ENCODE results near the gene RAI14. TPM values are rescaled to one million over a fixed set of nuclear protein-coding genes. Genes with fewer than 3 reads are reported as not detected.

Gene RAI14
- total RNA-seq, 4 donors from 2014 or later, result 45.8 to 143 (median 80.5) TPM

GRCh38 chr5:34686762-34687268, 30.7 kb downstream of the RAI14 start:
- 37 to 75% methylated on average over 7 of the region's 7 CpGs for WGBS, 2 donors (ENCODE audit: low coverage in 1 of 2)
- Histone ChIP-seq H3K4me1 (peaks cover 0 to 30% (median 4%) of the 10 kb centered on the region in 3 donors), H3K27ac (peak overlapping the region in 1 of 4 donors; percentile 20), H3K9me3 (no peaks in the 10 kb centered on the region), H3K36me3 (peaks cover 0 to 8% of the 10 kb centered on the region in 2 donors), H3K27me3 (no peaks in the 10 kb centered on the region), H3K4me3 (no peak overlapping the region)
- ATAC-seq, result peak; percentile 81
- TF ChIP-seq POLR2A (IDR thresholded peaks at IDR 0.05) (no peak), POLR2AphosphoS5 (IDR thresholded peaks at IDR 0.05) (peak; percentile 63)

GRCh38 chr5:34687269-34688011, 31.3 kb downstream of the RAI14 start:
- no peak for ATAC-seq
- H3K9me3 ChIP-seq, result no peaks in the 10 kb centered on the region
- TF ChIP-seq EP300 (IDR thresholded peaks at IDR 0.05) (no peak), POLR2A (IDR thresholded peaks at IDR 0.05) (no peak), CTCF (IDR thresholded peaks at IDR 0.05) (no peak), POLR2AphosphoS5 (IDR thresholded peaks at IDR 0.05) (no peak)
- peak overlapping the region in 1 of 4 donors; percentile 20 for H3K27ac ChIP-seq
- H3K4me3 ChIP-seq, result no peak overlapping the region
- H3K36me3 ChIP-seq, result peaks cover 0 to 8% of the 10 kb centered on the region in 2 donors
- no peaks in the 10 kb centered on the region for H3K27me3 ChIP-seq
- H3K4me1 ChIP-seq, result peaks cover 0 to 31% (median 4%) of the 10 kb centered on the region in 3 donors
- 57 to 78% methylated on average over 7 to 8 of the region's 10 CpGs for WGBS, 2 donors (ENCODE audit: low coverage in 1 of 2)

GRCh38 chr5:34688015-34688810, 32.1 kb downstream of the RAI14 start:
- no peaks in the 10 kb centered on the region for H3K27me3 ChIP-seq
- no peaks in the 10 kb centered on the region for H3K9me3 ChIP-seq
- peaks cover 0 to 39% (median 4%) of the 10 kb centered on the region in 3 donors for H3K4me1 ChIP-seq
- no peak overlapping the region for H3K4me3 ChIP-seq
- ATAC-seq, result no peak
- TF ChIP-seq POLR2A (IDR thresholded peaks at IDR 0.05) (no peak), CTCF (IDR thresholded peaks at IDR 0.05) (no peak), POLR2AphosphoS5 (IDR thresholded peaks at IDR 0.05) (no peak), EP300 (IDR thresholded peaks at IDR 0.05) (no peak)
- no peak overlapping the region for H3K27ac ChIP-seq
- WGBS, 2 donors (ENCODE audit: low coverage in 1 of 2), result 53 to 90% methylated on average over 7 of the region's 7 CpGs
- H3K36me3 ChIP-seq, result peaks cover 0 to 8% of the 10 kb centered on the region in 2 donors

- Histone ChIP-seq H3K36me3 (peaks cover 0 to 8% of the 10 kb centered on the region in 2 donors), H3K27ac (no peak overlapping the region), H3K9me3 (no peaks in the 10 kb centered on the region), H3K4me3 (no peak overlapping the region), H3K4me1 (peaks cover 7 to 51% (median 12%) of the 10 kb centered on the region in 3 donors), H3K27me3 (no peaks in the 10 kb centered on the region)
- TF ChIP-seq POLR2AphosphoS5 (IDR thresholded peaks at IDR 0.05), result no peak
- no peak for ATAC-seq
- WGBS, 2 donors (ENCODE audit: low coverage in 1 of 2), result 89 to 96% methylated on average over 4 to 6 of the region's 8 CpGs
Observed at GRCh38 chr5:34690301-34690700, 34.2 kb downstream of the RAI14 start.

GRCh38 chr5:34690898-34691297, 34.8 kb downstream of the RAI14 start:
- Histone ChIP-seq H3K36me3 (peaks cover 0 to 8% of the 10 kb centered on the region in 2 donors), H3K27me3 (no peaks in the 10 kb centered on the region), H3K27ac (no peak overlapping the region), H3K4me3 (no peak overlapping the region), H3K9me3 (no peaks in the 10 kb centered on the region), H3K4me1 (peaks cover 7 to 57% (median 12%) of the 10 kb centered on the region in 3 donors)
- WGBS, 2 donors (ENCODE audit: low coverage in 1 of 2), result 82 to 86% methylated on average over 2 of the region's 2 CpGs
- no peak for TF ChIP-seq EP300 (IDR thresholded peaks at IDR 0.05)
- TF ChIP-seq POLR2AphosphoS5 (IDR thresholded peaks at IDR 0.05), result no peak
- no peak for TF ChIP-seq POLR2A (IDR thresholded peaks at IDR 0.05)
- TF ChIP-seq CTCF (IDR thresholded peaks at IDR 0.05), result no peak
- ATAC-seq, result no peak
